GM03348 (cell line): Measurements from ENCODE around the gene SORBS1.

ENCODE experiments used
- DNase-seq: peaks from one replicate; pipeline ENCODE4 v3.0.0; 2012; ENCODE audit warnings: low spot score

The SORBS1 gene

GRCh38 chr10:95265572-95265971 is 295.6 kb downstream of the SORBS1 start:
- DNase-seq, result no peak

GRCh38 chr10:95264227-95265051 is 296.7 kb downstream of the SORBS1 start:
- no peak for DNase-seq

- no peak for DNase-seq
Observed at GRCh38 chr10:95263864-95264226, 297.3 kb downstream of the SORBS1 start.

- no peak for DNase-seq
Observed at GRCh38 chr10:95262763-95263518, 298.2 kb downstream of the SORBS1 start.

- no peak for DNase-seq
Observed at GRCh38 chr10:95261926-95262325, 299.2 kb downstream of the SORBS1 start.
